GM15510 (cell line): ENCODE results near the gene WRAP53.

Source experiments
- POLR2A ChIP-seq: IDR thresholded peaks from 3 replicates; pipeline ENCODE4 v1.6.1; 2011; ENCODE audit warnings: borderline replicate concordance; ENCODE audit not compliant: insufficient read length; ENCODE audit errors: extremely low read depth

The WRAP53 gene

DNA sequence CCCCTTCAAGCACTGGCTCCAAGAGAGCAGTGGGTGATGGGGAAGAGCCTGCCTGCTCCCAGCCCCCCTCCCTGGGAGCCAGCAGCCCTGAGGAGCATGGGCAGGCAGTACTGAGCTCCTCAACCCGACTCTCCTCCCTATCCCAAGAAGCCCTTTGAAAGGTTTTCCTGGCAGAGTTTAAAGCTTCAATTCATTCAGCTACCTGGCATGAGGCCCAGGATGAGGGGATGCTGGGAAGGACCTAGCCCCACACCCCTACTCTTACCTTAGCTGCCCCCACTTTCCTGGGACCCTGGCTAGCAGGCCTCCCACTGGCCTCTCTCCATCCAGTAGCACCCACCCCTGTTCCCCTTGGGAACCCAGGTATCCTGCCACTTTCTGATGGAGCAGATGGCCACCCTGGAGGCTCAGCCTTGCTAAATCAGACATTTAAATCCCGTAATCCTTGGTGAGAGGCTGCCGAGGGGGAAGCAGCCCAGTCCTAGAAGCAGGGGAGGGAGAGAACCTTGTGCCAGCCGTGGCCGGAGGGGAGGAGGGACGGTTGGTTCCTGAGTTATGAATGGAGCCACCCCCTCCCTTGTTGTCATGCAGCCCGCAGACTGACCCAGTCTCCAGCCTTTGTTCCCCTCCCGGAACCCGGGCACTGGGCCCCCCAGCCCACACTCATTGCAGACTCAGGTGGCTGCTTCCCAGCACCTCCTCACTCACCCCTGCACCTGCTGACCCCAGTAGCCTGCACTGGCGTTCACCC, 20.4 kb upstream of the WRAP53 start:
- TF ChIP-seq POLR2A: no peak

DNA sequence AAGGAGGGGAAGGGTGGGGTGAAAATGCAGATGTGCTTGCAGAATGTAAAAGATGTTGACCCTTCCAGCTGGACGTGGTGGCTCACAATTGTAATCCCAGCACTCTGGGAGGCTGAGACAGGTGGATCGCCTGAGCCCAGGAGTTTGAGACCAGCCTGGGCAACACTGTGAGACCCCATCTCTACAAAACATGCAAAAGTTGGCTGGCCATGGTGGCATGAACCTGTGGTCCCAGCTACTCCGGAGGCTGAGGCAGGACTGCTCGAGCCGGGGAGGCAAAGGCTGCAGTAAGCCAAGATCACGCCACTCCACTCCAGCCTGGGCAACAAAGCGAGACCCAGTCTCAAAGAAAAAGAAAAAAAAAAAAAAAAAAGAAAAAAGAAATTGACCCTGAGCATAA, 19.8 kb upstream of the WRAP53 start:
- no peak for TF ChIP-seq POLR2A

DNA sequence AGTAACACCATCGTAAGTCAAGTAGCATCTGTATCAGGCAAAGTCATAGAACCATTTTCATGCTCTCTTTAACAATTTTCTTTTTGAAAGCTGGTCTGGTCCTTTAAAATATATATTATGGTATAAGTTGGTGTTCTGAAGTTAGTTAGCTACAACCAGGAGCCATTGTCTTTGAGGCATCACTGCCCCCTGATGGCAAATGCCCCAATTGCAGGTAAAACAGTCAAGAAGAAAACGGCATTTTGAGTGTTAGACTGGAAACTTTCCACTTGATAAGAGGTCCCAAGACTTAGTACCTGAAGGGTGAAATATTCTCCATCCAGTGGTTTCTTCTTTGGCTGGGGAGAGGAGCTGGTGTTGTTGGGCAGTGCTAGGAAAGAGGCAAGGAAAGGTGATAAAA, 15.0 kb upstream of the WRAP53 start:
- no peak for TF ChIP-seq POLR2A

DNA sequence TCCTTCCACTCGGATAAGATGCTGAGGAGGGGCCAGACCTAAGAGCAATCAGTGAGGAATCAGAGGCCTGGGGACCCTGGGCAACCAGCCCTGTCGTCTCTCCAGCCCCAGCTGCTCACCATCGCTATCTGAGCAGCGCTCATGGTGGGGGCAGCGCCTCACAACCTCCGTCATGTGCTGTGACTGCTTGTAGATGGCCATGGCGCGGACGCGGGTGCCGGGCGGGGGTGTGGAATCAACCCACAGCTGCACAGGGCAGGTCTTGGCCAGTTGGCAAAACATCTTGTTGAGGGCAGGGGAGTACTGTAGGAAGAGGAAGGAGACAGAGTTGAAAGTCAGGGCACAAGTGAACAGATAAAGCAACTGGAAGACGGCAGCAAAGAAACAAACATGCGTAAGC, 13.3 kb upstream of the WRAP53 start:
- no peak for TF ChIP-seq POLR2A

- TF ChIP-seq POLR2A: no peak
Observed at GRCh38 chr17:7676533-7676932, 11.7 kb upstream of the WRAP53 start.

DNA sequence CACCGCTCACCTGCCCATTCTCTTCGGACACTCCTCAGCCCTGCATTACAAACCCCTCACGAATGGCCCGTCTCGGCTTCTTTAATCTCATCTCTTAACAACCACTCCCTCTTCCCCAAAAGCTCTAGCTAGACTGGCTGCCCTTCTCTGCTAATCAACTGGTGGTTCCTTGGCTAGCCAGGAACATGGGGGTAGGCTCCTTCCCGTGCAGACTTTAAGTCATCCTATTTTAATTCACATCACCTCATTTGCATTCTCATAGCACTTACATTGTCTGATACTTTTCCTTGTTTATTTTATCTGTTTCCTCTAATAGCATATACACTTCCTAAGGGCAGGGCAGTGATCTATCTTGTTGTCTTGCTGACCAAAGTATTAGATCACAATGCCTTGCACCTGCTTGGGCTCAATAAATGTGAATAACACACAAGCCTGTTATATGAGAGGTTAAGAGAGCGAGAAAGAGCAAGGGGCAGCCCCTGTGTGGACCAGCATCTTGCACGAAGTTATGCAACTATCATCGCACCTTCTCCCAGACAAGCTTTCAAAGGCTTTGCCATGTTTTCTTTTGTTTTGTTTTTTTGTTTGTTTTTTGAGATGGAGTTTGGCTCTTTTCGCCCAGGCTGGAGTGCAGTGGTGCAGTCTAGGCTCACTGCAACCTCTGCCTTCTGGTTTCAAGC, 10.7 kb upstream of the WRAP53 start:
- TF ChIP-seq POLR2A: no peak

- no peak for TF ChIP-seq POLR2A
Observed at GRCh38 chr17:7684851-7685532, 3.3 kb upstream of the WRAP53 start.

DNA sequence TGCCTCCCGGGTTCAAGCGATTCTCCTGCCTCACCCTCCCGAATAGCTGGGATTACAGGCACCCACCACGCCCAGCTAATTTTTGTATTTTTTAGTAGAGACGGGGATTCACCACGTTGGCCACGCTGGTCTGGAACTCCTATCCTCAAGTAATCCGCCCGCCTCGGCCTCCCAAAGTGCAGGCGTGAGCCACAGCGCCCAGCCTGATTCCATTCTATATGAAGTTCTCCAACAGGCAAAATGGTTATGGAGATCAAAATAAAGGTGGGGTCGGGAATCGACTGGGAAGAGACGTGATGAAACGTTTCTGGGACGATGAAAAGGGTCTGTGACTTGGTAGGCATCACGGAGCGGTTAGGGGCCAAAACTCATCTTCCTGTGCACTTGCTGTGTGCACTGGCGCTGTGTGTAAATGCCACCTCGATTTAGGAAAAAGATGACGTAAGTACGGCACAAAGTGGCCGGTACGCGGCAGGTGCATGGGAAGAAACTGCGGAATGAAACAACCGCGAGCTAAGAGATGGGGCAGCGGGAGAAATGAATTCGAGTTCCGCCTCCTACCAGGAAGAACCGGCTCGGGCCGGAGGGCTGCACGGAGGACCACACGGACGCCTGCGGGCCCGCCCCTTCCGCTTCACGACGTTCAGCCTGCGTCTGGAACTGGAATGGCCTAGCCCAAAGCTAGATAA, 2.6 kb upstream of the WRAP53 start:
- TF ChIP-seq POLR2A: peak; percentile 67

GRCh38 chr17:7686222-7687071, 1.8 kb upstream of the WRAP53 start:
- peak; percentile 86 for TF ChIP-seq POLR2A

DNA sequence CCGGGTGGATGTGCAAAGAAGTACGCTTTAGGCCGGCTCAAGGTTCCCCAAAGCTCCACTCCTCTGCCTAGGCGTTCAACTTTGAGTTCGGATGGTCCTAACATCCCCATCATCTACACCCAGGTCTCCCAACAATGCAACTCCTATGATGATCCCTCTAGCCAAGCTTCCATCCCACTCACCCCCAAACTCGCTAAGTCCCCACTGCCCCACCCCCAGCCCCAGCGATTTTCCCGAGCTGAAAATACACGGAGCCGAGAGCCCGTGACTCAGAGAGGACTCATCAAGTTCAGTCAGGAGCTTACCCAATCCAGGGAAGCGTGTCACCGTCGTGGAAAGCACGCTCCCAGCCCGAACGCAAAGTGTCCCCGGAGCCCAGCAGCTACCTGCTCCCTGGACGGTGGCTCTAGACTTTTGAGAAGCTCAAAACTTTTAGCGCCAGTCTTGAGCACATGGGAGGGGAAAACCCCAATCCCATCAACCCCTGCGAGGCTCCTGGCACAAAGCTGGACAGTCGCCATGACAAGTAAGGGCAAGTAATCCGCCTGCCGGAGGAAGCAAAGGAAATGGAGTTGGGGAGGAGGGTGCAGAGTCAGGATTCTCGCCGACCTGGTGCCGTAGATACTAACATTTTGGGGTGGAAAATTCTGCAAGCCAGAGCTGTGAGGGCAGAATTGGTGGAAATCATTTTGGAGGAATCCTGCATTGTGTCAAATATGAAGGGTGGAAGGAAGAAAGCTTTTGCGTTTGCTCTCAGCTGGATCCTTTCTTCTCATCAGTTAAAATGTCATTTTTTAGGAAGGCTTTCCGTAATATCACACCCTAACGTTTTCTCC, 987 bp upstream of the WRAP53 start, which contains the start of gene TP53:
TP53 (minus strand) TSS at position 419 of the 836 bp plus-strand sequence. CDS start 10,896 bp downstream, outside the sequence.
- TF ChIP-seq POLR2A: peak; percentile 97

GRCh38 chr17:7688808-7689316, 585 bp downstream of the WRAP53 start:
- no peak for TF ChIP-seq POLR2A

DNA sequence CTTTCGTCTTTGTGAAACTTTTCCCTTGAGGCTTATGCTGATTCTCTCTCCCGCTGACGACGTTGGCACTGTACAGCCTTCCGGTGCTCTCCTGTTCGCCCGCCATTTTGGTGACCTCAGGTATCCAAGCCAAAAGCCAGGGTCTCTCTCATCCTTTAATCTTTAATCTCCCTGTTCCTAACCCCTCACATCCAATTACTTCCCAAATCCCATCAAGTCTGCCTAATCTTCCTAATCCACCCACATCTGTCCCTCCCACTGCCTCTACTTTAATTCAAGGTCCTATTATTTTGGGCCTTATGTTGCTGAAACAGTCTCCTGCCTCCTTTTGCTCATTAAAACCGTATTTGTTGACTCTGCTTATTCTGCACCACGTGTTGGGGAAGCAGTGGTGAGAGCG, 7.3 kb downstream of the WRAP53 start:
- TF ChIP-seq POLR2A: no peak
